Measurements from ENCODE around the gene RPP40. TPM values are rescaled to one million over a fixed set of nuclear protein-coding genes. Genes with fewer than 3 reads are reported as not detected.
A peak's percentile ranks its signal among the peaks of the same experiment; 100 is the strongest.
"Not testable (repeated sequence)": the region's sequence is repeated elsewhere in the genome, so short reads cannot be mapped to it uniquely, and the experiment has no call there.

RPP40 gene
- total and polyA plus RNA-seq, 9 of the 15 experiments (the other 6 are each of a cell fraction or from before 2014, with no cell fraction given): 22.6 to 114 (median 39.0) TPM

DNA sequence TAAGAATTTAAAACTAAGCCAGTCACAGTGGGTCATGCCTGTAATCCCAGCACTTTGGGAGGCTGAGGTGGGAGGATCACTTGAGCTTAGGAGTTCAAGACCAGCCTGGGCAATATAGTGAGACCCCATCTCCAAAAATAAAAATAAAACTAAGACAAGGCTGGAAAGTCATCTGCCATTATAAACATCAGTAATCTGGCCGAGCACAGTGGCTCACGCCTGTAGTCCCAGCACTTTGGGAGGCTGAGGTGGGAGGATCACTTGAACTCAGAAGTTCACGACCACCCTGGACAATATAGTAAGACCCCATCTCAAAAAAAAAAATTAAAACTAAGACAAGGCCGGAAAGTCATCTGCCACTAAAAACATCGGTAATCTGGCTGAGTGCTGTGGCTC is 1.2 kb upstream of the RPP40 start:
- H4K20me1 ChIP-seq (replicated peaks; ENCODE audit: control insufficient read depth, insufficient read depth, low read length); H3K27ac ChIP-seq (ENCODE audit: extremely low read depth, low read depth, low read length); ATAC-seq; DNase-seq (ENCODE audit: extremely low read depth in 1 of 4, low spot score in 3 of 4); CTCF ChIA-PET (ENCODE audit: low intra/inter-chr PET ratio); H3K9me3 ChIP-seq (replicated peaks; ENCODE audit: control insufficient read depth, insufficient read depth, low read depth, low read length); H3K4me2 ChIP-seq (ENCODE audit: insufficient read depth, low read length); H3K9me1 ChIP-seq (ENCODE audit: control insufficient read depth, insufficient read depth, low read length); FAIRE-seq; BruUV-seq (replicated peaks); H3K4me3 ChIP-seq; H3K9ac ChIP-seq (ENCODE audit: insufficient read depth in 1 of 2, low read depth in 2 of 2, low read length in 2 of 2); intact Hi-C loops (cut with micrococcal nuclease); H3K27me3 ChIP-seq (ENCODE audit: control insufficient read depth in 2 of 2, insufficient read depth in 2 of 2, low read length in 2 of 2); in situ Hi-C loops (cut with MboI); H3K79me2 ChIP-seq (ENCODE audit: control insufficient read depth, insufficient read depth, low read length): not testable (repeated sequence)
- TF ChIP-seq KDM1A (IDR thresholded peaks at IDR 0.05): peak; percentile 34 to 40; a peak in 1 of 4 replicates
- peak; percentile 52 for TF ChIP-seq RBM25 (IDR thresholded peaks at IDR 0.05; ENCODE audit: low read depth, low read length, severe bottlenecking)
- TF ChIP-seq BCOR (IDR thresholded peaks at IDR 0.05): peak; percentile 76
- TF ChIP-seq SMARCA5 (IDR thresholded peaks at IDR 0.05): 0 out of 2 replicates have a peak, but pooled peaks have one; percentile 26
- TF ChIP-seq ZNF121 (CRISPR knock-in tag; conservative IDR thresholded peaks at IDR 0.05): peak; percentile 89
- Histone ChIP-seq H2AFZ (ENCODE audit: low read depth, low read length) (peak overlapping the region; percentile 100), H3K36me3 (ENCODE audit: control insufficient read depth, insufficient read depth, low read length) (peaks cover 19% of the 10 kb centered on the region), H3K4me1 (replicated peaks in 1 of 2; ENCODE audit: control insufficient read depth in 2 of 2, insufficient read depth in 2 of 2, low read length in 2 of 2) (peaks cover 5 to 15% of the 10 kb centered on the region in 2 experiments; a peak in 4 of 5 replicates)
- POLR2A ChIA-PET: interaction anchor here (0.7 kb wide), 1 partner anchor 520 kb away, joined by 3 read pairs; no protein-coding TSS in a partner anchor
- WGBS (ENCODE audit: insufficient coverage, low coverage, missing lambda C conversion rate): 87% methylated on average over 5 of the region's 5 CpGs

DNA sequence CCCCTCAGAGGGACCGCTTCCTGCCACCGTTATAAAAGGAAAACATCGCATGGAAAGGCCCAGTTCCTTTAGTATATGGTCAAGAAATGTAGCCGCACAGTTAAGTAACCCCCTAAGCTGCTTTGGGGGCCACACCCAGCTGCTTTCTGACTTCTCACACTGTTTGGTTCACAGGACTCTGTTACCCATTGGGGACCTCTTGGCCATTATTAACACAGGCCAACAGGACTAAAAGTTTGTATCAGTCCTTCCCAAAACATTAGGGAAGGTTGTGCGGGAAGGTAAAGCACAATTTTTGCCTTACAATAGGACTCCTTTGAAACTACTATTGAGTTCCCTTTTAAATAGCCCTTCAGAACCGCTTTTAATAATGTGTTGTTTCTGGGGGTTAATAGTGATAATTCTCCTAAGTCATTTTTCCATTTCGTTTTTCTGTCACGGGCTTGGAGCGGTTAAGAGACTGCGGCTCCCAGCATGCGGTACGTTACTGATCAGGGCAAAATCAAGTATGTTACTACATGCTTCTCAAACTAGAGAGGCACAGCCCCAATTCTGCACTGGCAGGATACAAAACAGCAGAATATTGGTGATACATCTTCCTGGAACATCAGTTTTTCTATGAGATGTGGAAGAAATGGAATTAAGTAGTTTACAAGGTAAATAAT is 668 bp upstream of the RPP40 start:
- H3K4me2 ChIP-seq (ENCODE audit: insufficient read depth, low read length): peak overlapping the region; percentile 95
- peak overlapping the region; percentile 82 for H3K4me3 ChIP-seq
- peak overlapping the region; percentile 88 to 90 for H3K9ac ChIP-seq (ENCODE audit: insufficient read depth in 1 of 2, low read depth in 2 of 2, low read length in 2 of 2)
- no peaks in the 10 kb centered on the region for H3K9me1 ChIP-seq (ENCODE audit: control insufficient read depth, insufficient read depth, low read length)
- TSS peak; percentile 88 for BruUV-seq (replicated peaks)
- no peaks in the 10 kb centered on the region for H3K27me3 ChIP-seq (ENCODE audit: control insufficient read depth in 2 of 2, insufficient read depth in 2 of 2, low read length in 2 of 2)
- peak overlapping the region; percentile 100 for H2AFZ ChIP-seq (ENCODE audit: low read depth, low read length)
- H3K9me3 ChIP-seq (replicated peaks; ENCODE audit: control insufficient read depth, insufficient read depth, low read depth, low read length): no peaks in the 10 kb centered on the region
- peaks cover 22% of the 10 kb centered on the region for H3K36me3 ChIP-seq (ENCODE audit: control insufficient read depth, insufficient read depth, low read length)
- ATAC-seq (peak; percentile 36), DNase-seq (ENCODE audit: extremely low read depth in 1 of 4, low spot score in 3 of 4) (no peak), FAIRE-seq (no peak)
- H3K4me1 ChIP-seq (replicated peaks in 1 of 2; ENCODE audit: control insufficient read depth in 2 of 2, insufficient read depth in 2 of 2, low read length in 2 of 2): peaks cover 5 to 15% of the 10 kb centered on the region in 2 experiments; a peak in 4 of 5 replicates
- H4K20me1 ChIP-seq (replicated peaks; ENCODE audit: control insufficient read depth, insufficient read depth, low read length): no peaks in the 10 kb centered on the region
- POLR2A ChIA-PET: interaction anchor here (0.7 kb wide), 2 partner anchors 196 to 520 kb away, joined by 3 read pairs; no protein-coding TSS in a partner anchor
- 42% methylated on average over 12 of the region's 12 CpGs for WGBS (ENCODE audit: insufficient coverage, low coverage, missing lambda C conversion rate)
- in situ Hi-C loops (cut with MboI) (no loop called here), intact Hi-C loops (cut with micrococcal nuclease) (no loop called here)
- peak overlapping the region; percentile 91 for H3K27ac ChIP-seq (ENCODE audit: extremely low read depth, low read depth, low read length)
- CTCF ChIA-PET (ENCODE audit: low intra/inter-chr PET ratio): no interaction called here
- H3K79me2 ChIP-seq (ENCODE audit: control insufficient read depth, insufficient read depth, low read length): peaks cover 8% of the 10 kb centered on the region; the same call in 1 of the 3 replicates
- TF ChIP-seq PHF20 (IDR thresholded peaks at IDR 0.05; ENCODE audit: partially characterized antibody): peak; percentile 1
- TF ChIP-seq, protein P1, sequence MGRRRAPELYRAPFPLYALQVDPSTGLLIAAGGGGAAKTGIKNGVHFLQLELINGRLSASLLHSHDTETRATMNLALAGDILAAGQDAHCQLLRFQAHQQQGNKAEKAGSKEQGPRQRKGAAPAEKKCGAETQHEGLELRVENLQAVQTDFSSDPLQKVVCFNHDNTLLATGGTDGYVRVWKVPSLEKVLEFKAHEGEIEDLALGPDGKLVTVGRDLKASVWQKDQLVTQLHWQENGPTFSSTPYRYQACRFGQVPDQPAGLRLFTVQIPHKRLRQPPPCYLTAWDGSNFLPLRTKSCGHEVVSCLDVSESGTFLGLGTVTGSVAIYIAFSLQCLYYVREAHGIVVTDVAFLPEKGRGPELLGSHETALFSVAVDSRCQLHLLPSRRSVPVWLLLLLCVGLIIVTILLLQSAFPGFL (CRISPR knock-in tag; IDR thresholded peaks at IDR 0.05): peak; percentile 84; the same call in 1 of the 2 replicates

Data from K562 (cell line).